GM23338 (cell line): Measurements from ENCODE around the gene SEMA6D. TPM values are rescaled to one million over a fixed set of nuclear protein-coding genes. Genes with fewer than 3 reads are reported as not detected.

Experiments used
- ATAC-seq: fragments of 200-7000 bp; cut with Tn5 transposase; 3 replicates; pipeline ENCODE4 v1.9.1; 2020
- DNase-seq: peaks from one replicate; pipeline ENCODE4 v3.0.0-alpha.2; 2015; ENCODE audit warnings: low spot score
- H2AFZ ChIP-seq: fragments of 200-600 bp; sonication (generic); 2 replicates; pipeline ENCODE4 v1.8.0; 2016; ENCODE audit warnings: antibody characterized with exemption, mild to moderate bottlenecking, moderate library complexity
- H3F3A ChIP-seq: fragments of 200-600 bp; sonication (generic); replicated peaks from 2 replicates; pipeline ENCODE4 v1.8.0; 2017; ENCODE audit warnings: antibody characterized with exemption, mixed run types, low read depth
- H3K27ac ChIP-seq: fragments of 200-600 bp; sonication (generic); 2 replicates; pipeline ENCODE4 v1.6.1; 2016; ENCODE audit warnings: low read depth
- H3K27me3 ChIP-seq: fragments of 200-600 bp; sonication (generic); 2 replicates; pipeline ENCODE4 v1.8.0; 2016; ENCODE audit warnings: mild to moderate bottlenecking, mixed run types, moderate library complexity; ENCODE audit not compliant: insufficient read depth
- H3K36me3 ChIP-seq: fragments of 200-600 bp; sonication (generic); 2 replicates; pipeline ENCODE4 v1.8.0; 2016; ENCODE audit warnings: mild to moderate bottlenecking; ENCODE audit not compliant: insufficient read depth
- H3K4me1 ChIP-seq: fragments of 200-600 bp; sonication (generic); 2 replicates; pipeline ENCODE4 v1.8.0; 2016; ENCODE audit warnings: mild to moderate bottlenecking, moderate library complexity; ENCODE audit not compliant: insufficient read depth
- H3K4me2 ChIP-seq: fragments of 200-600 bp; sonication (generic); 2 replicates; pipeline ENCODE4 v1.7.1; 2017; ENCODE audit warnings: mixed run types
- H3K4me3 ChIP-seq: fragments of 200-600 bp; sonication (generic); 2 replicates; pipeline ENCODE4 v1.6.1; 2016; ENCODE audit warnings: mixed run types
- H3K79me2 ChIP-seq: fragments of 200-600 bp; sonication (generic); replicated peaks from 2 replicates; pipeline ENCODE4 v1.8.0; 2017; ENCODE audit warnings: mild to moderate bottlenecking; ENCODE audit not compliant: insufficient read depth
- H3K9me2 ChIP-seq: fragments of 200-600 bp; sonication (generic); 2 replicates; pipeline ENCODE4 v1.8.0; 2017; ENCODE audit not compliant: insufficient read depth
- H4K20me1 ChIP-seq: fragments of 200-600 bp; sonication (generic); replicated peaks from 2 replicates; pipeline ENCODE4 v1.8.0; 2017; ENCODE audit warnings: mild to moderate bottlenecking; ENCODE audit not compliant: insufficient read depth
- H3K27ac Mint-ChIP-seq: 2 replicates; pipeline ENCODE4 v1.8.0; 2020; ENCODE audit warnings: inconsistent platforms, mild to moderate bottlenecking, moderate library complexity, mixed read lengths
- H3K27me3 Mint-ChIP-seq: 3 replicates; pipeline ENCODE4 v1.8.0; 2022; ENCODE audit warnings: low read depth, mild to moderate bottlenecking, moderate library complexity, mixed read lengths, inconsistent platforms; ENCODE audit not compliant: insufficient read depth, poor library complexity
- H3K36me3 Mint-ChIP-seq: 3 replicates; pipeline ENCODE4 v1.8.0; 2021; ENCODE audit warnings: low read depth, mild to moderate bottlenecking, inconsistent platforms, moderate library complexity, mixed read lengths
- H3K4me1 Mint-ChIP-seq: 3 replicates; pipeline ENCODE4 v1.8.0; 2020; ENCODE audit warnings: mild to moderate bottlenecking, inconsistent platforms, mixed read lengths
- H3K4me3 Mint-ChIP-seq: 3 replicates; pipeline ENCODE4 v1.8.0; 2021; ENCODE audit warnings: moderate library complexity, mild to moderate bottlenecking, inconsistent platforms, mixed read lengths
- H3K9me3 Mint-ChIP-seq: 3 replicates; pipeline ENCODE4 v1.8.0; 2020; ENCODE audit warnings: moderate library complexity, mild to moderate bottlenecking, inconsistent platforms, mixed read lengths
- ETS1 ChIP-seq: IDR thresholded peaks from 2 replicates; pipeline ENCODE4 v1.6.1; 2016; ENCODE audit warnings: antibody characterized with exemption
- EZH2 ChIP-seq: fragments of 200-600 bp; sonication (generic); IDR thresholded peaks from one replicate; pipeline ENCODE4 v1.8.0; 2017; ENCODE audit warnings: antibody characterized with exemption, mild to moderate bottlenecking, low read depth; ENCODE audit not compliant: unreplicated experiment
- EZH2phosphoT487 ChIP-seq: fragments of 200-600 bp; sonication (generic); IDR thresholded peaks from one replicate; pipeline ENCODE4 v1.8.1; 2018; ENCODE audit warnings: antibody characterized with exemption; ENCODE audit not compliant: unreplicated experiment
- NANOG ChIP-seq: IDR thresholded peaks from 2 replicates; pipeline ENCODE4 v1.6.1; 2016; ENCODE audit warnings: antibody characterized with exemption, borderline replicate concordance
- POLR2AphosphoS5 ChIP-seq: IDR thresholded peaks from 2 replicates; pipeline ENCODE4 v1.6.1; 2016; ENCODE audit warnings: antibody characterized with exemption, low read depth
- STAT1 ChIP-seq: IDR thresholded peaks from one replicate; pipeline ENCODE4 v1.6.1; 2016; ENCODE audit warnings: antibody characterized with exemption; ENCODE audit not compliant: unreplicated experiment
- ZNF114 ChIP-seq: fragments of 250-450 bp; sonication (Bioruptor Pico); IDR thresholded peaks from 2 replicates; pipeline ENCODE4 v1.5.0; 2020; ENCODE audit warnings: mild to moderate bottlenecking, moderate library complexity
- ZNF331 ChIP-seq: fragments of 250-450 bp; sonication (Bioruptor Pico); IDR thresholded peaks from 2 replicates; pipeline ENCODE4 v1.5.0; 2020; ENCODE audit warnings: low read depth, mild to moderate bottlenecking, moderate library complexity
- polyA plus RNA-seq: library from polyadenylated mRNA; unstranded; fragments of >200 nt; fragmentation: Nextera tagmentation; extraction: Ambion mirVana; gene quantifications from 2 replicates; pipeline ENCODE4 v1.2.1, GENCODE V29; 2016
- total RNA-seq: library from RNA; depleted of rRNA; stranded (reverse); fragments of >200 nt; shearing (Covaris generic); gene quantifications from 2 replicates; pipeline ENCODE4 v1.2.3, GENCODE V29; 2014
- TF ChIP-seq, protein P1 (sequence below): IDR thresholded peaks from one replicate; pipeline ENCODE4 v1.6.1; 2018; ENCODE audit warnings: antibody characterized with exemption; ENCODE audit not compliant: unreplicated experiment
- TF ChIP-seq, protein P2 (sequence below), 2 experiments: fragments of 200-600 bp in 1 of 2; sonication (generic) in 1 of 2; conservative IDR thresholded peaks; 2 replicates each; pipeline versions ENCODE4 v1.5.1 to v1.6.1; 2016 to 2017; ENCODE audit warnings: antibody characterized with exemption in 2 of 2, low read depth in 2 of 2, mild to moderate bottlenecking in 2 of 2, moderate library complexity in 1 of 2
- TF ChIP-seq, protein P3 (sequence below): fragments of 250-450 bp; sonication (Bioruptor Pico); IDR thresholded peaks from 2 replicates; pipeline ENCODE4 v1.5.0; 2020; ENCODE audit warnings: mild to moderate bottlenecking, moderate library complexity

SEMA6D gene
- total and polyA plus RNA-seq, 2 experiments from 2014 or later = 0.37 to 0.97 TPM

DNA sequence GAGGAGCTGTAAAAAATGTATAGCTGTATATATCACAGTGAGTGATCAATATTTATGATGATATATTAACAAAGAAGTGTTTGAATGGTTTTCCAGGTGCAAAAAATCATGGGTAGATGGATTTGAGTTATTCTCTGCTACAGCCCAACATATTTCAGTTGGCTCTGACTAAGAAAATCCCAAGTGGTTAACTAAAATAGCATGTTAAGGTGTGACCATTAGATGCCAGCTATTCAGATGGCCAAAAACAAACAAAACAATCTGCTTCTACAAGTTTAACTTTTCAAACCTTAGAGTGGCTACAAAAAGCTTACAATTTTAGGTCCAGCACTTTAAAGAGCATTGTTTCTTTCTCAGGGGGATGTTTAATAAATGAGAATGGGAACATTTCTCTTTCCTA lies 67.5 kb downstream of the SEMA6D start:
- Histone ChIP-seq H3F3A (no peaks in the 10 kb centered on the region), H3K9me2 (0 out of 2 replicates have a peak, but pooled peaks cover 12% of the 10 kb centered on the region), H3K4me1 (0 out of 2 replicates have a peak, but pooled peaks cover 6% of the 10 kb centered on the region), H3K27me3 (no peaks in the 10 kb centered on the region), H2AFZ (no peak overlapping the region), H3K36me3 (no peaks in the 10 kb centered on the region), H3K4me2 (no peak overlapping the region), H3K79me2 (no peaks in the 10 kb centered on the region), H4K20me1 (no peaks in the 10 kb centered on the region), H3K4me3 (no peak overlapping the region), H3K27ac (no peak overlapping the region)
- Mint-ChIP-seq H3K27ac (no peak overlapping the region), H3K4me1 (peaks cover 3% of the 10 kb centered on the region), H3K27me3 (peaks cover under 1% of the 10 kb centered on the region), H3K9me3 (no peaks in the 10 kb centered on the region), H3K36me3 (no peaks in the 10 kb centered on the region), H3K4me3 (no peak overlapping the region)
- TF ChIP-seq, protein P1, sequence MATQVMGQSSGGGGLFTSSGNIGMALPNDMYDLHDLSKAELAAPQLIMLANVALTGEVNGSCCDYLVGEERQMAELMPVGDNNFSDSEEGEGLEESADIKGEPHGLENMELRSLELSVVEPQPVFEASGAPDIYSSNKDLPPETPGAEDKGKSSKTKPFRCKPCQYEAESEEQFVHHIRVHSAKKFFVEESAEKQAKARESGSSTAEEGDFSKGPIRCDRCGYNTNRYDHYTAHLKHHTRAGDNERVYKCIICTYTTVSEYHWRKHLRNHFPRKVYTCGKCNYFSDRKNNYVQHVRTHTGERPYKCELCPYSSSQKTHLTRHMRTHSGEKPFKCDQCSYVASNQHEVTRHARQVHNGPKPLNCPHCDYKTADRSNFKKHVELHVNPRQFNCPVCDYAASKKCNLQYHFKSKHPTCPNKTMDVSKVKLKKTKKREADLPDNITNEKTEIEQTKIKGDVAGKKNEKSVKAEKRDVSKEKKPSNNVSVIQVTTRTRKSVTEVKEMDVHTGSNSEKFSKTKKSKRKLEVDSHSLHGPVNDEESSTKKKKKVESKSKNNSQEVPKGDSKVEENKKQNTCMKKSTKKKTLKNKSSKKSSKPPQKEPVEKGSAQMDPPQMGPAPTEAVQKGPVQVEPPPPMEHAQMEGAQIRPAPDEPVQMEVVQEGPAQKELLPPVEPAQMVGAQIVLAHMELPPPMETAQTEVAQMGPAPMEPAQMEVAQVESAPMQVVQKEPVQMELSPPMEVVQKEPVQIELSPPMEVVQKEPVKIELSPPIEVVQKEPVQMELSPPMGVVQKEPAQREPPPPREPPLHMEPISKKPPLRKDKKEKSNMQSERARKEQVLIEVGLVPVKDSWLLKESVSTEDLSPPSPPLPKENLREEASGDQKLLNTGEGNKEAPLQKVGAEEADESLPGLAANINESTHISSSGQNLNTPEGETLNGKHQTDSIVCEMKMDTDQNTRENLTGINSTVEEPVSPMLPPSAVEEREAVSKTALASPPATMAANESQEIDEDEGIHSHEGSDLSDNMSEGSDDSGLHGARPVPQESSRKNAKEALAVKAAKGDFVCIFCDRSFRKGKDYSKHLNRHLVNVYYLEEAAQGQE = no peak
- TF ChIP-seq NANOG = no peak
- TF ChIP-seq EZH2phosphoT487 = no peak
- no peak for TF ChIP-seq STAT1
- TF ChIP-seq ETS1 = no peak
- no peak for TF ChIP-seq ZNF114
- no peak for TF ChIP-seq POLR2AphosphoS5
- TF ChIP-seq EZH2 = no peak
- TF ChIP-seq ZNF331 (CRISPR knock-in tag) = no peak
- TF ChIP-seq, protein P2, sequence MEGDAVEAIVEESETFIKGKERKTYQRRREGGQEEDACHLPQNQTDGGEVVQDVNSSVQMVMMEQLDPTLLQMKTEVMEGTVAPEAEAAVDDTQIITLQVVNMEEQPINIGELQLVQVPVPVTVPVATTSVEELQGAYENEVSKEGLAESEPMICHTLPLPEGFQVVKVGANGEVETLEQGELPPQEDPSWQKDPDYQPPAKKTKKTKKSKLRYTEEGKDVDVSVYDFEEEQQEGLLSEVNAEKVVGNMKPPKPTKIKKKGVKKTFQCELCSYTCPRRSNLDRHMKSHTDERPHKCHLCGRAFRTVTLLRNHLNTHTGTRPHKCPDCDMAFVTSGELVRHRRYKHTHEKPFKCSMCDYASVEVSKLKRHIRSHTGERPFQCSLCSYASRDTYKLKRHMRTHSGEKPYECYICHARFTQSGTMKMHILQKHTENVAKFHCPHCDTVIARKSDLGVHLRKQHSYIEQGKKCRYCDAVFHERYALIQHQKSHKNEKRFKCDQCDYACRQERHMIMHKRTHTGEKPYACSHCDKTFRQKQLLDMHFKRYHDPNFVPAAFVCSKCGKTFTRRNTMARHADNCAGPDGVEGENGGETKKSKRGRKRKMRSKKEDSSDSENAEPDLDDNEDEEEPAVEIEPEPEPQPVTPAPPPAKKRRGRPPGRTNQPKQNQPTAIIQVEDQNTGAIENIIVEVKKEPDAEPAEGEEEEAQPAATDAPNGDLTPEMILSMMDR (conservative IDR thresholded peaks at IDR 0.05; ENCODE audit: low read depth in 2 of 2) = no peak
- TF ChIP-seq, protein P3, sequence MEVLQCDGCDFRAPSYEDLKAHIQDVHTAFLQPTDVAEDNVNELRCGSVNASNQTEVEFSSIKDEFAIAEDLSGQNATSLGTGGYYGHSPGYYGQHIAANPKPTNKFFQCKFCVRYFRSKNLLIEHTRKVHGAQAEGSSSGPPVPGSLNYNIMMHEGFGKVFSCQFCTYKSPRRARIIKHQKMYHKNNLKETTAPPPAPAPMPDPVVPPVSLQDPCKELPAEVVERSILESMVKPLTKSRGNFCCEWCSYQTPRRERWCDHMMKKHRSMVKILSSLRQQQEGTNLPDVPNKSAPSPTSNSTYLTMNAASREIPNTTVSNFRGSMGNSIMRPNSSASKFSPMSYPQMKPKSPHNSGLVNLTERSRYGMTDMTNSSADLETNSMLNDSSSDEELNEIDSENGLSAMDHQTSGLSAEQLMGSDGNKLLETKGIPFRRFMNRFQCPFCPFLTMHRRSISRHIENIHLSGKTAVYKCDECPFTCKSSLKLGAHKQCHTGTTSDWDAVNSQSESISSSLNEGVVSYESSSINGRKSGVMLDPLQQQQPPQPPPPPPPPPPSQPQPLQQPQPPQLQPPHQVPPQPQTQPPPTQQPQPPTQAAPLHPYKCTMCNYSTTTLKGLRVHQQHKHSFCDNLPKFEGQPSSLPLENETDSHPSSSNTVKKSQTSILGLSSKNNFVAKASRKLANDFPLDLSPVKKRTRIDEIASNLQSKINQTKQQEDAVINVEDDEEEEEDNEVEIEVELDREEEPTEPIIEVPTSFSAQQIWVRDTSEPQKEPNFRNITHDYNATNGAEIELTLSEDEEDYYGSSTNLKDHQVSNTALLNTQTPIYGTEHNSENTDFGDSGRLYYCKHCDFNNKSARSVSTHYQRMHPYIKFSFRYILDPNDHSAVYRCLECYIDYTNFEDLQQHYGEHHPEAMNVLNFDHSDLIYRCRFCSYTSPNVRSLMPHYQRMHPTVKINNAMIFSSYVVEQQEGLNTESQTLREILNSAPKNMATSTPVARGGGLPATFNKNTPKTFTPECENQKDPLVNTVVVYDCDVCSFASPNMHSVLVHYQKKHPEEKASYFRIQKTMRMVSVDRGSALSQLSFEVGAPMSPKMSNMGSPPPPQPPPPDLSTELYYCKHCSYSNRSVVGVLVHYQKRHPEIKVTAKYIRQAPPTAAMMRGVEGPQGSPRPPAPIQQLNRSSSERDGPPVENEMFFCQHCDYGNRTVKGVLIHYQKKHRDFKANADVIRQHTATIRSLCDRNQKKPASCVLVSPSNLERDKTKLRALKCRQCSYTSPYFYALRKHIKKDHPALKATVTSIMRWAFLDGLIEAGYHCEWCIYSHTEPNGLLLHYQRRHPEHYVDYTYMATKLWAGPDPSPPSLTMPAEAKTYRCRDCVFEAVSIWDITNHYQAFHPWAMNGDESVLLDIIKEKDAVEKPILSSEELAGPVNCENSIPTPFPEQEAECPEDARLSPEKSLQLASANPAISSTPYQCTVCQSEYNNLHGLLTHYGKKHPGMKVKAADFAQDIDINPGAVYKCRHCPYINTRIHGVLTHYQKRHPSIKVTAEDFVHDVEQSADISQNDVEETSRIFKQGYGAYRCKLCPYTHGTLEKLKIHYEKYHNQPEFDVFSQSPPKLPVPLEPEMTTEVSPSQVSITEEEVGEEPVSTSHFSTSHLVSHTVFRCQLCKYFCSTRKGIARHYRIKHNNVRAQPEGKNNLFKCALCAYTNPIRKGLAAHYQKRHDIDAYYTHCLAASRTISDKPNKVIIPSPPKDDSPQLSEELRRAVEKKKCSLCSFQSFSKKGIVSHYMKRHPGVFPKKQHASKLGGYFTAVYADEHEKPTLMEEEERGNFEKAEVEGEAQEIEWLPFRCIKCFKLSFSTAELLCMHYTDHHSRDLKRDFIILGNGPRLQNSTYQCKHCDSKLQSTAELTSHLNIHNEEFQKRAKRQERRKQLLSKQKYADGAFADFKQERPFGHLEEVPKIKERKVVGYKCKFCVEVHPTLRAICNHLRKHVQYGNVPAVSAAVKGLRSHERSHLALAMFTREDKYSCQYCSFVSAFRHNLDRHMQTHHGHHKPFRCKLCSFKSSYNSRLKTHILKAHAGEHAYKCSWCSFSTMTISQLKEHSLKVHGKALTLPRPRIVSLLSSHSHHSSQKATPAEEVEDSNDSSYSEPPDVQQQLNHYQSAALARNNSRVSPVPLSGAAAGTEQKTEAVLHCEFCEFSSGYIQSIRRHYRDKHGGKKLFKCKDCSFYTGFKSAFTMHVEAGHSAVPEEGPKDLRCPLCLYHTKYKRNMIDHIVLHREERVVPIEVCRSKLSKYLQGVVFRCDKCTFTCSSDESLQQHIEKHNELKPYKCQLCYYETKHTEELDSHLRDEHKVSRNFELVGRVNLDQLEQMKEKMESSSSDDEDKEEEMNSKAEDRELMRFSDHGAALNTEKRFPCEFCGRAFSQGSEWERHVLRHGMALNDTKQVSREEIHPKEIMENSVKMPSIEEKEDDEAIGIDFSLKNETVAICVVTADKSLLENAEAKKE (CRISPR knock-in tag) = no peak
- DNase-seq (no peak), ATAC-seq (no peak)
